Activated CD8-positive, alpha-beta memory T cell treated with anti-CD3 and anti-CD28 coated beads, Interleukin-2, amount 50 U/mL, for 24 hours (primary cell): ENCODE measurements around the gene CYBA.

ENCODE experiments used
- DNase-seq: peaks from one replicate; pipeline ENCODE4 v3.0.0-alpha.2; 2020; ENCODE audit errors: extremely low read depth

CYBA gene

DNA sequence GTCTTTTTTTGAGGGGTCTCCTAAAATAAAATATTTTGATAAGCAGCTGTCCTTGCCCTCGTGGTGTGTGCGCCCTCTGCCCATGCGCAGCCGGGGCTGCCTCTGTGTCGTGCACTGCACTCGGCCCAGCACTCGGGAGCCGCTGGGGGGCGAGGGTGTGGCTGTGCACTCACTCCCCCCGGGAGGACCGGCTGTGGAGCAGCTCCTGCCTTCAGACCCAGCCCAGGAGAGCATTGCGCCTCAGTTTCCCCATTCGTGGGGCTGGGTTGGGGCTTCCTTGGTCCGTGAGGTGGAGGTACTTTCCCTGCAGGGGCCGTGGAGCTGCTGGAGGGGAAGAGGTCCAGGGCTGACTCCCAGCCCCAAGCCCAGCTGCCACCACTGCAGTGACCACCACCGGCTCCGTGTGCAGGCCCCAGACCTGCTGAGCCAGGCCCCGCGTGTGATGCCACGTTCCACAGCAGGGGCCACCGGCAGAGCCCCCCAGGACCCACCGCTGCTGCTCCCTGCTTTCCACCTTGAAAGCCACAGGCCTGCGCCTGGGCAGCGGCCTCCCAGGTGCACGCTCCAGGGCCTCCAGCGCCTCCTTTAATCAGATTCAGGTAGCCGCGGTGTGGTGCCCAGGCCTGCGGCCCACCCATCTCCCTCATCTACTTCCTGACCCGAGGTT lies 18.8 kb downstream of the CYBA start:
- no peak for DNase-seq

DNA sequence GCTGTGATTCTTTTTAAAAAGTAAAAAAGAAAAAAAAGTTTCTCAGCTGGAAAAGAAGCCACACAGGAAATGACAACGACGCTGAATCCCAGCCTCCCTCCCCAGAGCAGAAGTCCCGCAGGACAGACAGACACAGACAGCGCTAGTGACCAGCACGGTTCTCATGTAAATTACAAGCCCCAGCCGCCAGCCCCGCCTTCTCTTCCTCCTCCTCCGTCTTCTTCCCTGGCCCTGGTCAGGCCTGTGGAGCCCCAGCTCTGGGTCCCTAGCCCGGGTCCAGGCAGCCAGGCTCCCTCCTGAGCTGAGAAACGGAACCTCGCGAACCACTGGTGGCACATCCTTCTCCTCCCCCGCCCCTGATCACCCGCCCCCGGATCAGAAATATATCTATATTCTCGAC lies 19.5 kb downstream of the CYBA start:
- no peak for DNase-seq

DNA sequence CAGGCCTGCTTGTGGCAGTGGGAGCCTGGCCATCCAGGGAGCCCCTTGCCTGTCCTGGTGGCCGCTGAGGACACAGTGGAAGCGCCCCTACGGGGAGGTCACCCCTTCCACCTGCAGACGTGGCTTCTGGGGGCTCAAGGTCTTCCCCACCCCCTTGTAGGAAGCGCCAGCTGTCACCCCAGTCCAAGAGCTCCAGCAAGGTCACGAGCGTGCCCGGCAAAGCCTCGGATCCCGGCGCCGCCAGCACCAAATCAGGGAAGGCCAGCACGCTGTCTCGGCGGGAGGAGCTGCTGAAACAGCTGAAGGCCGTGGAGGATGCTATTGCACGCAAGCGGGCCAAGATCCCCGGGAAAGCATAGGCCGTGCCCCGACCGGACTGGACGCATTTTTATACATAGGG lies 19.9 kb downstream of the CYBA start:
- DNase-seq = no peak

DNA sequence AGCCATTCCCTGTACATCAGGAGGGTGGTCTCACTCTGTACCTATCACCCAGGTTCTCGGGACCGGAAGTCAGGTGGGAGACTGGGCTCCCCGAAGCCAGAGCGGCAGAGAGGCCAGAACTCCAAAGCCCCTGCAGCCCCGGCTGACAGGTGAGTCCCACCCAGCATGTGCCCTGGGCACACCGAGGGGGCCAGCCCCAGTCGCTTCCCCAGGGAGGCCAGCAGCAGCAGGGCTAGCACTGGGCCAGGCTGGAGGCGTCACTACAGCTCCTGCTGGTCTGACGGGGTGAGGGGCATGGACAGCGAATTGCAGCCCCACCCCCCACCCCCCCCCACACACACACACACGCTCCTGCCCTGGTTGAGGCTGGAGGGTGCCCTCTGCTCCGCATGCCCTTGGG lies 20.4 kb downstream of the CYBA start:
- no peak for DNase-seq

DNA sequence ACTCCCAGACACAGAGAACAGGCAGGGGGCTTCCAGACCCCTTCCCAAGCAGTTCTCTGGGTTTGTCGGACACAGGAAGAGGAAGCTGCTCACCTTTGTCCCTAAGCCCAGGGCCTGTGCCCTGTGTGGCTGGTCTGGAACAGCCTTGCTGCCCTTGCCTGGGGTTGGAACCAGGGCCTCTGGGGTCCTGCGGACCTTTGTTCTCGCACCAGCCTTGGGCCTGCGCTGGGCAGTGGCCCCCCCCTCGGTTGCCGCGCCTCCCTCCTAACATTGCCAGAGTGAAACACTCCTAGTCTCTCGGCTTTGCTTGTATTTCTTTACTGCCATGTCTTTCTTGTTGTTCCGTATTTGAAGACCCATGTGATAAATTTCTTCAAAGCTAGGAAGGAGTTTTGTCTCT lies 21.0 kb downstream of the CYBA start:
- DNase-seq = no peak

DNA sequence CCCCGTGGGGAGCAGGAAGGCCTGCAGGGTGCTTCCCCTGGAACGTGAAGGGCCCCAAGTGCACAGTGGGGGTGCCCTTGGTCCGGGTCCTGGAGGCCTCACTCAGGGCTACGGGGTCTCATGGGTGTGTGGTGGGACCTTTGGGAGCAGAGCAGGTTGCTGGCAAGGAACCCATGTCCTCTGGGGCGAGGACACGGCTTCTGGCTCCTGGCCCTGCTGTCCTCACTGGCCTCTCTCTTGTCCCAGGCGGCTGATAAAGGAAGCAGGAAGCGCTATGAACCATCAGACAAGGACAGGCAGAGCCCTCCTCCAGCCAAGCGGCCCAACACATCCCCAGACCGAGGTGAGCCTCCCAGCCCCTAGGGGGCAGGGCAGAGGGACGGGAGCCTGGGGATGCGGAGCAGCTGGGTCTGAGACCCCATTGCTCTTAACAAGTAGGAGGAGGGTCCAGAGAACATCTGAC lies 22.3 kb downstream of the CYBA start:
- no peak for DNase-seq

DNA sequence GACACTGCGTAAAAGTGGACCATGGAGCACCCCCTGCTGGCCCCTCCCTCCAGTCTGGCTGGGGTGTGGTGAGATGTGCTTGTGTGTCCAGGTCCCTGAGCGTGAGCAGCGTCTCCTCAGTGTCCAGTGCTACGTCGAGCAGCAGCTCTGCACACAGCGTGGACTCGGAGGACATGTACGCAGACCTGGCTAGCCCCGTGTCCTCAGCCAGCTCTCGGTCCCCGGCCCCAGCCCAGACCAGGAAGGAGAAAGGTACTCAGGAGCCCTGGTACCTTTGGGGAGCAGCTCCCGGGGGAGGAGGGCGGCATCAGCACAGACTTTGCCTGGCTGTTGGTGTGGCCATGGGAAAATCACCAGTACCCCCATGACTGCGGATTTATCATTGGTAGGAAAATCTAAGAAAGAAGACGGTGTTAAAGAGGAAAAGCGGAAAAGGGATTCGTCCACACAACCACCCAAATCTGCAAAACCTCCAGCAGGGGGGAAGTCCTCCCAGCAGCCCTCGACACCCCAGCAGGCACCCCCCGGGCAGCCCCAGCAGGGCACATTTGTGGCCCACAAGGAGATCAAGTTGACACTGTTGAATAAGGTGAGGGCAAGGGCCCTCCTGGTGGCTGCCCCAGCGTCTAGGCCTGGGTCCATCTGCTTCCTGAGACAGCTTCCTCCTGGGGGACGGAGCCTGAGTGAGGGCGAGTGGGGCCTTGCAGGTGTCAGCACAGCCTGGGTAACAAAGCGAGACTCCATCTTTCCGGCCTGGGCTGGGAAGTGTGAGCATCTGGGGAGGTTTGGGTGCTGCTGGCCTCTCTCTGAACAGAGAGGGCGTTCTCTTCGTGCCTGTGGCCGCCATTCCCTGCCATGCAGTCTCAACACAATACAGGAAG lies 23.1 kb downstream of the CYBA start:
- no peak for DNase-seq

DNA sequence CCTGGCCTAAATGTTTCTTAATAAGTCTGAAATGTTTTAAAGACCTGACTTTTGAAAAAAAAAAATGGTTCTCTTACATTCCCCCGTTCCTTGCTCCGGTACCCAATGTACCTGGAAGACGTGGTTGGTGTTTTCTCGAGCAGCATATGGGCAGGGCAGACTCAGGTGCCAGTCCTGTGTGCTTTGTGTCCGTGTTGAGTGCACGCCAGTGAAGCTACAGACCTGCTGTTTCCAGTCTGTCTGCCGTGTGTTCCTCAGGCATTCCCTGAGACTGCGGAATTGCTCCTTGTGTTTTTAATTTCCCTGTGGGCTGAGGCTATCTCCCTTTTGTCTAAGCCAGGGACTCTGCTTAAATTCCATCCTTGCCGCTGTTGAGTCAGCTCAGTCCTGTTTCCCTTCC lies 24.2 kb downstream of the CYBA start:
- DNase-seq = no peak

DNA sequence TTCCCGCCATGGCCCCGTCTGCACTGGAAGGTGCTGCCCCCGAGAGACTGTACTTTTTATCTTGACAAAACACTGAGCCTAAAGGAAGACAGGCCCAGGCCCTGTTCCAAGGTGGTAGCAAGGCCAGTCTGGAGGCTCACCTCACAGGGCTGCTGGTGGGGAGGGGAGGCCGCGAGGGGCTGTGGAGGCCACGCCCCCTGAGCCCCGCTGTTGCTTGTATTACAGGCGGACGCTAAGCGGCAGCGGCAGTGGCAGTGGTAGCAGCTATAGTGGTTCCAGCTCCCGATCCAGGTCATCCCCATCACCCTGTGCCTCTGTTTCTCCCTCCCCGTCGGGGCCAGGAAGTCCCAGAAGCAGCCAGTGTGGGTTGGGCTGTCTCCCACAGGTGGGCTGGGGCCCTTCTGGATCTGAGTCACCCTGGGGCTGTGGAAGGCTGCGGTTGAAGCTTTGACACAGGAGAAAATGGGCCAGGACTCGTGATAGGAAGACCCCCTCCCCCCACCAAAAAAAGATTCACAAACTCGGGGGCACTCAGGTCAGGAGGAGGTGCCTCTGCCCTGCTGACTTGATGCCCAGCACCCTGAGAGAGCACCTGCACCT lies 25.8 kb downstream of the CYBA start:
- DNase-seq = no peak

DNA sequence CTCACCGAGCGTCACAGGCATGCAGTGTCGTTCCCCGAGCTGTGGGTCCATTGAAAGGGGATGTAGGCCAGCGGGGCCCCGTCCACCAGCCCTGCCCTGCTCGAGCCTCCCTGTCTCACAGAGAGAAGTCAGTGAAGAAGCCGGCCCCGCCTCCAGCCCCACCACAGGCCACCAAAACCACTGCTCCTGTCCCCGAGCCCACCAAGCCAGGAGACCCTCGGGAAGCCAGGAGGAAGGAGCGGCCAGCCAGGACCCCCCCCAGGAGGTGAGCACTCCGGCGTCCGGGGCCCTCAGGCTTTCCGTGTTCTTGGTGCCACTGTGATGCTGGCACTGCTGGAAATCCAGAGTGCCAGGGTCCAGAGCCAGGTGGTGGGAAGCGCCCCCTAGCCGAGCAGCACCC lies 26.4 kb downstream of the CYBA start:
- DNase-seq = no peak

DNA sequence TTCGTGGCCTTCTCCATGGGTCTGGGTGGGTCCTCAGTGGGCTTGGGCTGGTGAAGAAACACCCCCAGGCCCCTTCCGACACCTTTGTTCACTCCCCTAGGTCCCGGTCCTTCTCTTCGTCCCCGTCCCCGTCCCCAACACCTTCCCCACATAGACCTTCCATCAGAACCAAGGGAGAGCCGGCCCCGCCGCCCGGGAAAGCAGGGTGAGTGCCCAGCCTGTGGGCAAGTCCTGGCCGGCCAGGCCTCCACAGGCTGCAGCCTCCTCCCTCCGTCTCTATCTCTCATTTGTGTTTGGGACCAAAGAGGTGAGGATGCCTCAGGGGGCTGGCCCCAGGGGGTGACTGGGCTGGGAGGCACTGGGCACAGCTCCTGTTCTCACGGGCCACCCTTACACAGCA lies 27.0 kb downstream of the CYBA start:
- no peak for DNase-seq

DNA sequence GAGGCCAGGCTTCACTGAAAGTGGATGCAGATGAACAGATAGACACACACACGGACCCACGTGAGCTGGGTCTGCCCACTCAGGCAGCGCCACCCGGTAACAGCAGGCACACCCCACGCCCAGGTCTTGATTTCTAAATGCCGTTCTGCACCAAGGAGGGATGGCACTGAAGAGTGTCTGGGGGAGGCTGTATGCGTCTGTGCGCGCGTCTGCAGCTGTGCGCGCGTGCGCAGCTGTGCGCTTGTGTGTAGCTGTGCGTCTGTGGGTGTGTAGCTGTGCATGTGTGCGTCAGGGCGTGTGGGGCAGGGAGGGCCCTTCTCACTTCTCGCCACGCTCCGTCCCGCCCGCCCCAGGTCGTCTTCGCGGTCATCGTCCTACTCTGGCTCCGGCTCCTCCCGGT lies 28.0 kb downstream of the CYBA start:
- no peak for DNase-seq

DNA sequence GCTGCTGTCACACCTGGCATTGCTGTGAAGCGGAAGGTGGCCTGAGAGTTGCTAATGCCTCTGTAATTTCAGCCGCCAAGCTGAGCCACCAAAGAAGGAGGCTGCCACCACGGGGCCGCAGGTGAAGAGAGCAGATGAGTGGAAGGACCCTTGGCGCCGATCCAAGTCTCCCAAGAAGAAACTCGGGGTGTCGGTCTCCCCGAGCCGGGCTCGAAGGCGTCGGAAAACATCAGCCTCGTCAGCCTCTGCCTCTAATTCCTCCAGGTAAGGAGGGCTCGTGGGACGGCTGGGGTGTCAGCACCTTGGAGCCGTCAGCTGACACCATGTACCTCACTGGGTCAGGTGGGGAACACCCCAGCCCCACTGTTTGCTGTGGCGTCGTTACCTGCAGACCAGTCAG lies 28.7 kb downstream of the CYBA start:
- no peak for DNase-seq

DNA sequence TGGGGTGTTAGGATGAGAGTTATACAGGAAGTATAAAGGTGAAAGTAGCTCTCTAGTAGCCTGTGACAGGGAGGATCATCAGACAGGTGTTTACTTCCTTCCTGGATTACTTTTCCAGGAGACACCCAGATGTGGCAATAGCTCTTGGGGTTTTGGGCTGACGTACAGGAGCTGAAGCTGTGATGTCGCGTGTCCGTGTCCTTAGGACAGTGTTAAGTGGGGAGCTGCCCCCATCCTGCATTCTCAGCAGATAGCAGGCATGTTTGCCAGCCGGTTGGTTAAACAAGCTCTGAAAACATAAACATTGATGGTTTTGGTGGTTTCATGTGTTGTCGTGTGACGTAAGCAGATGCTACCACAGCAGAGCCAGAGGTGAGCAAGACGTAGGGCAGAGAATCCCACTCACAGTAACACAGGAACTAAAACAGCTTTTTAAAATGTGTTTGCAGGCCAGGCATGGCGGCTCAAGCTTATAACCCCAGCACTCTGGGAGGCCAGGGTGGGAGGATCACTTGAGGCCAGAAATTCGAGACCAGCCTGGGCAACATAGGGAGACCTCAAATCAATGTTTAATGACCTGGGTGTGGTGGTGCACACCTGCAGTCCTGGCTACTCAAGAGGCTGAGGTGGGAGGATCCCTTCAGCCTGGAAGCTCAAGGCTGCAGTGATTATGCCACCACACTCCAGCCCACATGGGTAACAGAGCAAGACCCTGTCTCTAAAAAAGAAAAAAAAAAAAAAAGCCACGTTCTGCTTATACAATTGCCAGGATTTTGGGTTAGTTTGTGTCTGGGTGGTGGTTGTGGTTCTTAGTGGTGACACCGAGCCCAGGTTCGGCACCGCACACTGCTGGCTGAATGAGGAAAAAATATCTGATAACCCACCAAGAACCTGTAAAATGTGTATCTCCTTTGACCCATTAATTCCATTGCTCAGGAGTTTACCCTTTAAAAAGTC lies 30.7 kb downstream of the CYBA start:
- DNase-seq = peak; percentile 42

DNA sequence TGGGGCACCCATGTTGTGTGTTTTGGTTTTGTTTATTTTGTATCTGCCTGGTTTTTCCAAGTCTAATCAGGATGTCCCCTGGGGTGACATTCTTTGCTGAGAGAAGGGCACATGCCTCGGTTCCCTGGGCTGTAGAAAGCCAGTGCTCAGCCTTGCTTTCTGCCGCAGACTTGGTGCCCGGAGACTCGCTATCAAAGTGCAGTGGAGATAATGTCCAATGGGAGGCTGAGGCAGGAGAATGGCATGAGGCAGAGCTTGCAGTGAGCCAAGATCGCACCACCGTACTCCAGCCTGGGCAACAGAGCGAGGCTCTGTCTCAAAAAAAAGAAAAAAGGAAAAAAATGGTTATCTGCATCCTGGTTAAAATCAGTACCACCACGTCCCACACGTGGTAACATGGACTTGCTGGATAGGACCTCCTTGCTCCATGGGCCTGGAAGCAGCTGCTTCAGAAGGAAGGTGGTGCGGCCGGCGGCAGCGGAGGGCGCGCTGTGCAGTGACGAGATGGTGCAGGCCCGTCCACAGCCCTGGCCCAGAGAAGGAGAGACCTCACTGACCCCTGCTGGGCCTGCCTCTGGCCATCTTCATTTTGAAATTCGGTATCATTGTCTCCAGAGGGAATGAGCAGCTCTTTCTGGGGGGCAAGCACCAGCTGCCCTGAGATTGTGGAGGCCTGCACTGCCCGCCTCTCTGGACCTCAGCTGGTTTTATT lies 31.7 kb downstream of the CYBA start:
- DNase-seq = no peak

DNA sequence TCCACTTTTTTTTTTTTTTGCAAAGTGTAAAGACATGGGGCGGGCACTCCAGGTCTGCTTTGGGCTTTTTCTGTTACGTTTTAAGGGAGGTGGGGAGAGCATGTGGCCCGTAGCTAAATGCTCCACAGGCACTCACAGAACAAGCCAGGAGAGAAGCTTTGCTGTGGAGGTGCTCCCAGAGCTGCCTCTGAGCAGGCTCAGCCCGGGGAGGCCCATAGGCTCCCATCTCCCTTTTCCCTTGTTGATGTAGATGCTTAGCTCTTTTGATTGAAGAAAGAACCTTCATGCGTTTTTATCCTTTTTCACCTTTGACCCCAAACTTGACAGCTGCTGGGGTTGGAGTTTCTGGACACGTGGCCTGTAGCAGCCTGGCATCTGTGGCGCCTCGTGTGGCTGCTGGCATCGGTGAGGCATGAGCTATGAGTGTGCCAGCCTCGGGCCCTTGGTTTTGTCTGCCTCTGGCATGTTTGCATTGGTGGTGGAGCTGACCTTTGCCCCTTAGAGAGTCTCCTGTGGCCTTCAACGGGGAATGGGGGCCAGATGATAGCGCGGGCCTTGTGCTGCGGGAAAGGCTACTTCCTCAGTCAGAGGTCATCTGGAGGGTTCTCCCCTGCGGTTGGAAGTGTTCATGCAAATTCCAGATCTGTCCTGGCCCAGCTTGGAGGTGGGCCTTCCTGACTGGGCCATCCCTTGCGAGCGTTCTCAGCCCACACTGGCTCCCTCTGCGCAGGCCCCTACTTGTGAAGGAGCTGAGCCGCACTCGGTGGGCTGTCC lies 32.5 kb downstream of the CYBA start:
- no peak for DNase-seq

DNA sequence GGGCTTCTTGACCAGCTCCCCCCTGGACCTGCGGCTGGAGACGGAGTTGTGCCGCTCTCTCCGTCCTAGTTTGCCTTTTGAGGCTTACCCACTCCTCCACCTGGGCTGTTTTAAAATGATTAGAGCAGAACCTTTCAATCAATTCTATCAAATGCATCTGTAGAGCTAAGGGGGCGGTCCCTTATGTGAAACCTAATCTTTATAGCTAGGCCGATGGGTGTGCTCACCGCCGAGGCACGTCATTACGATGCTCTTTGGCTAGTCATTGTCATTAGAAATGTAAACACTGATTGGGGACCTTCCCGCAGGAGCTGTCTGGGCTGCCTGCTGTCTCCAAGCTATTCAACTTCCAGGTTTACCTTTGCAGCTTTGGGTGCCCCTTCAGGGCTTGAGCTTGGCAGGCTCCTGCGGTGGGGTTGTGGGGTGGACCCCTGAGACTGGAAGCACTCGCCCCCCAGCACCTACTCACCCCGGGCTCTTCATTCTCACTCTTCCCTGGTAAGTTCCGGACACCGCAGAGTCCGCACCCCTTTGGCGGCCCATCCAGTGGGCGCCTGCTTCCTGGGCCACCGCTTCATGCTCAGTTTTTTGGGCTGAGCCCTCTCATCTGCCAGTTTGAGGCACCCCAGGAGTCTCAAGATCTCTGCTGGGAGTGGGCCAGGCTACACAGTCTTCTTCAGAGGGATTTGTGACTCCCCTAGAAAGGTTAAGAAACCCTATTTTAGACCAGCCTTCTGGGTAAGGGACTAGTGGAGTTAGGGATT lies 33.4 kb downstream of the CYBA start:
- DNase-seq = no peak

DNA sequence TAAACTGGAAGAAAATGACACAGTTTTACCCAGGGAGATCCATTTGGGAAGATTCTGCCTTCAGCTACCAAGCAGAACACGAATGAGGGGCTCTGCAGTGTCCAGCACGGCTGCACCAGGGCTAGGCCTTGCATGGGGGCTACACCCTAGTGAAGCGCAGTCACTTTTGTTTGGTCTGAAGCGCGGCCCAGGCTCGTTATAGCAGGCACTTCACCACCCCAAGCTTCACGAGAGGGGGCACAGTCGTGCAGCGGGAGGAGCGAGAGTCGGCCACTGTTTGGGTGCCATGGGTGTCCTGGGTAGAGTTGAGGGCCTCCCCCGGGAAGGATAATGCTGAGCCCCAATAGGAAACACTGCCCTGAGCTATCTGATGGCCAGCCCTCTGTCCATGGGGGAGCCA lies 34.1 kb downstream of the CYBA start:
- DNase-seq = no peak

DNA sequence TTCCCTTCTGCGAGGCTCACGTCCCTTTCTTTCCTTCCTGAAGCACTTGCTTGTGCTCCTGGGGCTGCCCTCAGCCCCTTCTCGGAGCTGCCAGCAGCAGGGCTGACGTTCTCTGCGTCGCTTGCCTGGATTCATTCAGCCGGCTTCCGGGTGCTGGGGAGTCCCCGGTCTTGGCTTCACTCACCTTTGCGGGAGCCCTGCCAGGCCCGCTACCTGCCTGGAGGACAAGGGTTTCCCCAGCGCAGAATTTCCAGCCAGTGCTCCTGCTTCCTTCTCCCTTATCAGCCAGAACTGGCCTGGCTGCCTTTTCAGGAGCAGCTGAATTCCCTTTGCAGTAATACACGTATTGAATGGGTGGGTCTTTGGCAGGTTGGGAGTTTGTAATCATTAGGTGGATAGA lies 34.5 kb downstream of the CYBA start:
- no peak for DNase-seq
